ENCODE measurements around the gene ATP8B1.

Gene ATP8B1

DNA sequence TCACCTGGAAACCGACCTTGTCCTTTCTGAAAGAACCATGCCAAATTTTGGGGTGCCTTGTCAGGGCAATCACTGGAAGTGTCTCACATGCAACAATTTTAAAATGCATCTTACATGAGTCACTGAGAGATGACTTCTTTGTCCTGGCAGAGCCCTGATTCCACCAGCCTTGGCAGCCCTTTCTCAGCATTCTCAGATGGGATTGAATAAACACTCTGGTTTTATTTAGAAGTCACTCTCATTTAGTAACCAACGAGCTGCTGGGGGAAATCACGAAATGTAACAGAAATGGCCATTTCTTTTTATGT is 3.8 kb upstream of the ATP8B1 start:
- peak overlapping the region in 1 of 2 donors; percentile 16 for H3K27ac ChIP-seq (ENCODE audit: low read depth in 2 of 2, low read length in 2 of 2)

DNA sequence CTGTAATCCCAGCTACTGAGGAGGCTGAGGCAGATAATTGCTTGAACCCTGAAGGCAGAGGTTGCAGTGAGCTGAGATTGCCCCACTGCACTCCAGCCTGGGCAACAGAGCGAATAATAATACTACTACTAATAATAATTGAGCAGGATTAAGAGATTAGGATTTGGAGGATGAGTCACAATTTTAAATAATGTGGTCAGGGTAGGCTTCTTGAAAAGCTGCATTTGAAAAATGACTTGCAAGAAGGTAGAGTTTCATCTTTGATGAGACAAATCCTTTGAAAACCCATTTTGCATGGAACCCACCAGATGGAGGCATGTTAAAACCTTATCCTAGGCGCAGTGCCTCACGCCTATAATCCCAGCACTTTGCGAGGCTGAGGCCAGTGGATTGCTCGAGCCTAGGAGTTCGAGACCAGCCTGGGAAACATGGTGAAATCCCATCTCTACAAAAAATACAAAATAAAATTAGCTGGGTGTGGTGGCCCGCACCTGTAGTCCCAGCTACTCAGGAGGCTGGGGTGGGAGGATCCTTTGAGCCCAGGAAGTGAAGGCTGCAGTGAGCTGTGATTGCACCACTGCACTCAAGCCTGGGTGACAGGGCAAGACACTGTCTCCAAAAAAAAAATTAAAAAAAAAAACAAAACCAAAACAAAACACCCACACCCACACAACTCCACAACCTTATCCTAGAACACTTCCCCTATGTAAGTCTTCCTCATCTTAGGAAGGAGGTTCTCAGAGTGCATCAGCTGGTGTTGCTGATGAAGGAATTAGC is 3.3 kb upstream of the ATP8B1 start:
- Histone ChIP-seq H3K36me3 (ENCODE audit: control insufficient read depth in 2 of 2, insufficient read depth in 2 of 2, low read length in 2 of 2) (no peaks in the 10 kb centered on the region), H3K9ac (ENCODE audit: low read depth in 1 of 2, low read length in 2 of 2) (no peak overlapping the region), H3K27me3 (ENCODE audit: control insufficient read depth in 2 of 2, insufficient read depth in 2 of 2, low read length in 2 of 2) (peaks cover 0 to under 1% of the 10 kb centered on the region in 2 donors), H3K27ac (ENCODE audit: low read depth in 2 of 2, low read length in 2 of 2) (peak overlapping the region in 1 of 2 donors; percentile 16), H3K4me3 (ENCODE audit: low read length in 2 of 2) (peak overlapping the region in 1 of 2 donors; percentile 4), H3K9me3 (ENCODE audit: control insufficient read depth in 2 of 2, low read length in 2 of 2) (no peaks in the 10 kb centered on the region), H3K4me1 (ENCODE audit: control insufficient read depth in 2 of 2, insufficient read depth in 2 of 2, low read length in 2 of 2) (peaks cover 13 to 19% of the 10 kb centered on the region in 2 donors)

More for the DNA sequence above, 3.8 kb upstream of the ATP8B1 start:
- peak overlapping the region in 1 of 2 donors; percentile 4 for H3K4me3 ChIP-seq (ENCODE audit: low read length in 2 of 2)
- peaks cover 11 to 20% of the 10 kb centered on the region in 2 donors for H3K4me1 ChIP-seq (ENCODE audit: control insufficient read depth in 2 of 2, insufficient read depth in 2 of 2, low read length in 2 of 2)
- no peaks in the 10 kb centered on the region for H3K36me3 ChIP-seq (ENCODE audit: control insufficient read depth in 2 of 2, insufficient read depth in 2 of 2, low read length in 2 of 2)
- H3K27me3 ChIP-seq (ENCODE audit: control insufficient read depth in 2 of 2, insufficient read depth in 2 of 2, low read length in 2 of 2): no peaks in the 10 kb centered on the region
- no peak overlapping the region for H3K9ac ChIP-seq (ENCODE audit: low read depth in 1 of 2, low read length in 2 of 2)
- no peaks in the 10 kb centered on the region for H3K9me3 ChIP-seq (ENCODE audit: control insufficient read depth in 2 of 2, low read length in 2 of 2)

DNA sequence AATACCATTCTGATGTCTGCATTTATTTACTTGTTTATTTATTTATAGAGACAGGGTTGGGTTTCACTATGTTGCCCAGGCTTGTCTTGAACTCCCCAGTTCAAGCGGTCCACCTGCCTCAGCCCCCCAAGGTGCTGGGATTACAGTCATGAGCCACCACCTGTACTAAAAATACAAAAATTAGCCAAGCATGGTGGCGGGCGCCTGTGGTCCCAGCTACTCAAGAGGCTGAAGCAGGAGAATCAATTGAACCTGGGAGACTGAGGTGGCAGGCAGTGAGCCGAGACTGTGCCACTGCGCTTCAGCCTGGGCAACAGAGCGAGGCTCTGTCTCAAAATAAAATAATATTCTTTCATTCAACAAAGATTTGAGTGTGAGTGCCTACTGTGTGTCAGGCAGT is 2.0 kb upstream of the ATP8B1 start:
- no peaks in the 10 kb centered on the region for H3K9me3 ChIP-seq (ENCODE audit: control insufficient read depth in 2 of 2, low read length in 2 of 2)
- H3K4me1 ChIP-seq (ENCODE audit: control insufficient read depth in 2 of 2, insufficient read depth in 2 of 2, low read length in 2 of 2): peaks cover 13 to 16% of the 10 kb centered on the region in 2 donors
- no peak overlapping the region for H3K4me3 ChIP-seq (ENCODE audit: low read length in 2 of 2)
- H3K27ac ChIP-seq (ENCODE audit: low read depth in 2 of 2, low read length in 2 of 2): no peak overlapping the region
- H3K9ac ChIP-seq (ENCODE audit: low read depth in 1 of 2, low read length in 2 of 2): no peak overlapping the region
- H3K27me3 ChIP-seq (ENCODE audit: control insufficient read depth in 2 of 2, insufficient read depth in 2 of 2, low read length in 2 of 2): peaks cover 0 to 2% of the 10 kb centered on the region in 2 donors
- no peaks in the 10 kb centered on the region for H3K36me3 ChIP-seq (ENCODE audit: control insufficient read depth in 2 of 2, insufficient read depth in 2 of 2, low read length in 2 of 2)

DNA sequence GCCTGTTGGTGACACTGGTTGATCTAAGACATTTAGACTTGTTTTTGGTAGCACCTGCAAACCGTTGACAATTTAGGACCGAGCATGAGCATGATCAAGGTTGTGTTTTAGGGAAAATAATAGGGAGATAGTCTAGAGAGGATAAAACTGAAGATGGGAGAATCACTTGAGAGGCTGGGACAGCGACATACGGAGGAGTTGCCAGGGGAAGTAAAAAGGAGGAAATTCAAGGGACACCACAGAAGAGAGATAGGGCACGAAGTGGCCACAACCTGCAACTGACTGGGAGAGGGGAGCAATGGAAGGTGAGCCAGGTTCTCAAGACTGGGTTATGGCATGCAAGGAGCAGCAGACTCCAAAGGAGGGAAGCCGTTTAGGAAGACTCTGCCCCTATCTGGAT is 1.4 kb upstream of the ATP8B1 start:
- H3K27ac ChIP-seq (ENCODE audit: low read depth in 2 of 2, low read length in 2 of 2): no peak overlapping the region
- H3K9ac ChIP-seq (ENCODE audit: low read depth in 1 of 2, low read length in 2 of 2): peak overlapping the region in 1 of 2 donors; percentile 94
- no peaks in the 10 kb centered on the region for H3K36me3 ChIP-seq (ENCODE audit: control insufficient read depth in 2 of 2, insufficient read depth in 2 of 2, low read length in 2 of 2)
- peaks cover 0 to 2% of the 10 kb centered on the region in 2 donors for H3K27me3 ChIP-seq (ENCODE audit: control insufficient read depth in 2 of 2, insufficient read depth in 2 of 2, low read length in 2 of 2)
- peaks cover 13 to 16% of the 10 kb centered on the region in 2 donors for H3K4me1 ChIP-seq (ENCODE audit: control insufficient read depth in 2 of 2, insufficient read depth in 2 of 2, low read length in 2 of 2)
- peak overlapping the region; percentile 91 to 92 for H3K4me3 ChIP-seq (ENCODE audit: low read length in 2 of 2)
- H3K9me3 ChIP-seq (ENCODE audit: control insufficient read depth in 2 of 2, low read length in 2 of 2): no peaks in the 10 kb centered on the region

DNA sequence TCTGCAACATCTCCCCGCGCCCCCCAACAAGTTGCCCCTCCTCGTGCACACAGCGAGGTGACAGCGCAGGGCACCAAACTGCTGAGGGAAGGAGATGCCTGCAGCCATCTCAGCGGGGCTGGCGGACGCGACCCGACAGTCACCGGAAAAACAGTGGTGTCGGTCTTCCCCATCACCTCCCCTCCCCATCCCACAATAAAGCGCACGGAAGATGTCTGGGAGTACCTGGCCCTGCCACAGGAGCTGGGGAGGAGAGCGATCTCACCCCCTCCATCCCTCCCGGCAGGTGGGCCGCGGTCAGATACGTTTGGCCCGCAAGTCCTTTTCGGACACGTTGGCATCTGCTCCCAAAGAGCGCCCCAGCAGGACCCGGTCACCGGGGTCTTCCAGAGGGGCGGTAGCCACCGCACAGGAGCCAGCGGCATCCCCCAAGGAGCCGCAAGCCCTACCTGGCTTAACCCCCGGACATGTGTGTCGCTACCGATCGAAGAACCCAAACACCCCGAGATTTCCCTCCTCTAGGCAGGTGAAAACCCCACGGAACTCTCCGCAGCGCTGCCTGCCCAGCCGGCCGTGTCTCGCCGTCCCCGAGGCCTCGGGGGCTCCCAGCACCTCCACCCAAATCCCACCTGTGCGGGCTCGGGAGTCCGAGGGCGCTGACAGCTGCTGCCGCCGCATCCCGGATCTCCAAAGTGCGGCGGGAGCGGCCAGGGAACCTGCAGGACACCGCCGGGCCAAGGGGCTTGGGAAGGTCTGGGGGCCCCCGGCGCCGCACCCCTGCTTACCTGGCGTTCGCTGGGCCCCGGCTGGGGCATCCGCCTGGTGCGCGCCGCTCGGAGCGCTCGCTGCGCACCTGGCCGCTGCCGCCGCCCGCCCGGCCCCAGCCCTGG is 657 bp downstream of the ATP8B1 start:
- peak overlapping the region; percentile 91 to 92 for H3K27ac ChIP-seq (ENCODE audit: low read depth in 2 of 2, low read length in 2 of 2)

DNA sequence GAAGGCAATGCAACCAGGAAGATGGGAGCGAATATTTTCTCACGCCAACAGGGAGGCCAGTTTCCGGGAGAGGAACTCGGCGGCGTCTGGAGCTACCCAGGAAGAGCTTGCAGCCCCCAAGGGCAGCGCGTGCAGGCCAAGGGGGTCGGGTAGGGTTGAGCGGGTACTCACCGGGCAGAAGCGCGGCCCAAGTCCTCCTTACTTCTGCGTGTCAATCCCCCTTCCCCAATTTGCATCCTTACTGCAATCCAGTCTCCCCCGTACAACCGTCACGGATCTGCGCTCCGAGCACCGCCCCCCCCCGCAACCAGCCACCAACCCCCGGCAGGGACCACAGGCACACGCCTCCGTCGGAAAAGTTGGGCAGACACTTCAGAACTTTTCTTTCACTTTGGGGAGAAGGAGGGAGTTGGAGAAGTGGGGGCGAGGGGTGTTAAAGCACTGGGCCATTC is 1.3 kb downstream of the ATP8B1 start:
- H3K27me3 ChIP-seq (ENCODE audit: control insufficient read depth in 2 of 2, insufficient read depth in 2 of 2, low read length in 2 of 2): peaks cover 0 to 2% of the 10 kb centered on the region in 2 donors
- H3K36me3 ChIP-seq (ENCODE audit: control insufficient read depth in 2 of 2, insufficient read depth in 2 of 2, low read length in 2 of 2): no peaks in the 10 kb centered on the region
- peak overlapping the region; percentile 91 to 92 for H3K4me3 ChIP-seq (ENCODE audit: low read length in 2 of 2)
- H3K9me3 ChIP-seq (ENCODE audit: control insufficient read depth in 2 of 2, low read length in 2 of 2): no peaks in the 10 kb centered on the region
- H3K27ac ChIP-seq (ENCODE audit: low read depth in 2 of 2, low read length in 2 of 2): peak overlapping the region; percentile 91 to 92
- H3K9ac ChIP-seq (ENCODE audit: low read depth in 1 of 2, low read length in 2 of 2): peak overlapping the region; percentile 85 to 98
- peaks cover 19 to 22% of the 10 kb centered on the region in 2 donors for H3K4me1 ChIP-seq (ENCODE audit: control insufficient read depth in 2 of 2, insufficient read depth in 2 of 2, low read length in 2 of 2)

More for the DNA sequence above, 657 bp downstream of the ATP8B1 start:
- Histone ChIP-seq H3K4me3 (ENCODE audit: low read length in 2 of 2) (peak overlapping the region; percentile 91 to 92), H3K9ac (ENCODE audit: low read depth in 1 of 2, low read length in 2 of 2) (peak overlapping the region; percentile 85 to 98), H3K9me3 (ENCODE audit: control insufficient read depth in 2 of 2, low read length in 2 of 2) (no peaks in the 10 kb centered on the region), H3K4me1 (ENCODE audit: control insufficient read depth in 2 of 2, insufficient read depth in 2 of 2, low read length in 2 of 2) (peaks cover 20 to 26% of the 10 kb centered on the region in 2 donors), H3K27me3 (ENCODE audit: control insufficient read depth in 2 of 2, insufficient read depth in 2 of 2, low read length in 2 of 2) (peaks cover 0 to 2% of the 10 kb centered on the region in 2 donors), H3K36me3 (ENCODE audit: control insufficient read depth in 2 of 2, insufficient read depth in 2 of 2, low read length in 2 of 2) (no peaks in the 10 kb centered on the region)

DNA sequence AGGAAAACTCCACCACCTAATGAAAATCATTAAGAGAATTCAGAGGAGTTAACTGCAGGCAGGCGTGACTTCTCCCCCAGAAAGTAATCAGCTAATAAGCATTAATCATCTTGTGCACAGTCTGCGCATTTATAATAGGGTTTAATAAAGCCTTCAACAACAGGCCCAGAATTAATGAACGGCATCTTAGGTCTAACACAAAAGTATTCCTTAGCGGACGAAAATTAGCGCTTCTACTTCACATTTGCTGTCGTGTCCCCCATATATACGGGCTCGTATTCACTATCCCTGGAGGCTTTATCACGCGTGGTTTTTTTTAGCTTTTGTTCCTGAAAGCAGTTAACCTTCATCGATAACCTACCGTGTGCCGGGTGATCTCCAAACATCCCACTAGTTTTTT is 1.8 kb downstream of the ATP8B1 start:
- Histone ChIP-seq H3K9me3 (ENCODE audit: control insufficient read depth in 2 of 2, low read length in 2 of 2) (no peaks in the 10 kb centered on the region), H3K9ac (ENCODE audit: low read depth in 1 of 2, low read length in 2 of 2) (peak overlapping the region; percentile 85 to 98), H3K27ac (ENCODE audit: low read depth in 2 of 2, low read length in 2 of 2) (peak overlapping the region; percentile 91 to 92), H3K36me3 (ENCODE audit: control insufficient read depth in 2 of 2, insufficient read depth in 2 of 2, low read length in 2 of 2) (no peaks in the 10 kb centered on the region), H3K4me3 (ENCODE audit: low read length in 2 of 2) (peak overlapping the region; percentile 91 to 92), H3K27me3 (ENCODE audit: control insufficient read depth in 2 of 2, insufficient read depth in 2 of 2, low read length in 2 of 2) (peaks cover 0 to 2% of the 10 kb centered on the region in 2 donors), H3K4me1 (ENCODE audit: control insufficient read depth in 2 of 2, insufficient read depth in 2 of 2, low read length in 2 of 2) (peaks cover 22 to 26% of the 10 kb centered on the region in 2 donors)

DNA sequence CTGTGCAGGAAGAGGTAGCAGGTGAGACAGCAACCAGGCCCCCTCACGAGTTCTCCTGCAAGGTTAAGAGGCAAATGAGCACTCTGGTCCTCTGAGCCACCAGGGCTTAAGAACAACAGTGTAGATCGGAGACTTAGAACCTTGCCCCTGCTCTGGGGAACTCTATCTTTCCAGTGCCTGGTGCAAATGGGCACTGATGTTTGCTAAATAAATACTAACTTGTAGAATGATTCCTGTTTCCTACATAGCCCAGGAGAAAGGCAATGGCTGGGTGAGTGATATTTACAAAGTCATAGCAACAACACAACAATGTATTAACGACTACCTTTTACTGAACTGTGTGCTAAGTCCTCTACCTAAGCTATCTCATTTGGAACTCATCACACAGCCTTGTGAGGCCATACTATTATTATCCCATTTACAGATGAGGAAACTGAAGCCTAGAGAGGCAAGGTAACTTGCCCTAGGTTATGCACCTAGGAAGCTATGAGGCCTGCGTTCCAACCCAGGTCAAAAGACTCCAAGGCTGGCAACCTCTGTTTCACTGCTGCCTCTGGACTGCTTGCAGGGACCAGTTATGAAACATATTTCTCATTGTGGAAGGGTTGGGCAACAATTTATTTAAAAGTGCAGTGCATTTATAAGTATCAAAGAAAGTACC is 4.3 kb downstream of the ATP8B1 start:
- H3K9me3 ChIP-seq (ENCODE audit: control insufficient read depth in 2 of 2, low read length in 2 of 2): no peaks in the 10 kb centered on the region
- H3K4me1 ChIP-seq (ENCODE audit: control insufficient read depth in 2 of 2, insufficient read depth in 2 of 2, low read length in 2 of 2): peaks cover 37 to 44% of the 10 kb centered on the region in 2 donors
- H3K9ac ChIP-seq (ENCODE audit: low read depth in 1 of 2, low read length in 2 of 2): peak overlapping the region in 1 of 2 donors; percentile 98
- H3K27ac ChIP-seq (ENCODE audit: low read depth in 2 of 2, low read length in 2 of 2): peak overlapping the region; percentile 88 to 91
- H3K4me3 ChIP-seq (ENCODE audit: low read length in 2 of 2): peak overlapping the region; percentile 28 to 29
- H3K36me3 ChIP-seq (ENCODE audit: control insufficient read depth in 2 of 2, insufficient read depth in 2 of 2, low read length in 2 of 2): no peaks in the 10 kb centered on the region
- peaks cover 0 to 2% of the 10 kb centered on the region in 2 donors for H3K27me3 ChIP-seq (ENCODE audit: control insufficient read depth in 2 of 2, insufficient read depth in 2 of 2, low read length in 2 of 2)

DNA sequence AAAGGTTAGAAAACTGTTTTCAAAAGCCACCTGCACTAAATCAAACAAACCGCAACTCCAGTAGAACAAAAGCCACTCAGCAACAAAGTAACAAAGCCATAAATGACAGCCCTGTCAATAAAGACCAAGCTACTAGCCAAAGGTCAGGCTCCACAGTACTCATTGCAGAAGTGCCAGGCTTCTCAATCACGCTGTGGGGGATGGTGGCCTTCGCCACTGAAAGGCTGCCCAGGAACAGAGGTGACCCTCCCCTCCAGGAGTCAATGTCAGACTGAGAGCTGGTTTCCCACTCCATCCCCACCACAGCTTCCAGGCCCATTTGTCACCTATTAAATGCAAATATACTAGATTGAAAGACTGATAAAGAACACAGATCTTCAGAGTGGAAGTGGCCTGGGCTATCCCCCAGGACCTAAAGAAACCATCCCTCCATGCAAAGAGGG is 5.9 kb downstream of the ATP8B1 start:
- peak overlapping the region in 1 of 2 donors; percentile 49 for H3K4me3 ChIP-seq (ENCODE audit: low read length in 2 of 2)

More for the DNA sequence above, 5.9 kb downstream of the ATP8B1 start:
- Histone ChIP-seq H3K27ac (ENCODE audit: low read depth in 2 of 2, low read length in 2 of 2) (peak overlapping the region; percentile 88 to 91), H3K36me3 (ENCODE audit: control insufficient read depth in 2 of 2, insufficient read depth in 2 of 2, low read length in 2 of 2) (no peaks in the 10 kb centered on the region), H3K9ac (ENCODE audit: low read depth in 1 of 2, low read length in 2 of 2) (peak overlapping the region in 1 of 2 donors; percentile 52), H3K4me1 (ENCODE audit: control insufficient read depth in 2 of 2, insufficient read depth in 2 of 2, low read length in 2 of 2) (peaks cover 33 to 60% of the 10 kb centered on the region in 2 donors), H3K27me3 (ENCODE audit: control insufficient read depth in 2 of 2, insufficient read depth in 2 of 2, low read length in 2 of 2) (peaks cover 0 to 2% of the 10 kb centered on the region in 2 donors), H3K9me3 (ENCODE audit: control insufficient read depth in 2 of 2, low read length in 2 of 2) (no peaks in the 10 kb centered on the region)

Data from mucosa of rectum (tissue), 2 donors.